ENCODE results near the gene SPRED3. TPM values are rescaled to one million over a fixed set of nuclear protein-coding genes. Genes with fewer than 3 reads are reported as not detected.

The SPRED3 gene
- total RNA-seq, 1 experiment from 2014 or later = 5.6 TPM

DNA sequence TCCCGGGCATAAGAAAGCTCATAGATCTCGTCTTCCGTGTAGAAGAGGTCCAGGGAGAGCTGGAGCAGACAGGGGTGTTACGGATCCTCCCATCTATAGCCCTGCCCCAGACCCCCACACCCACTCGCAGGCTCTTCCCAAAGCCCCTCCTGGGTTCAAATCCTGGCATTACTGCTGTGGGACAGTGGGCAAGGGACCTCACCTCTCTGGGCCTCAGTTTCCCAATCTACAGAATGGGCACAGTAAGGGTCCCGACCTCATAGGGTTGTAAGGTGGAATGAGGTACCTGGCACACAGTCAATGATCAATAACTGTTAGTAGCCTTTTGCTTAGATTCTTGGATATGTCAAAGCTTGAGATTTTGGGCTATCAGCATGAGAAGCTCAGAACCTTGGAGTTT, 24.9 kb downstream of the SPRED3 start:
- ChIA-PET CTCF (interaction anchor here (1.0 to 1.4 kb wide), 2 partner anchors 8 to 10 kb away, joined by 3 to 9 read pairs; partner anchors contain the start of gene FAM98C), POLR2A (interaction anchor here (1.1 kb wide), 1 partner anchor 10 kb away, joined by 3 read pairs; the partner anchor contains the start of gene FAM98C)
- no peak overlapping the region for H3K4me3 Mint-ChIP-seq (ENCODE audit: unreplicated experiment)

DNA sequence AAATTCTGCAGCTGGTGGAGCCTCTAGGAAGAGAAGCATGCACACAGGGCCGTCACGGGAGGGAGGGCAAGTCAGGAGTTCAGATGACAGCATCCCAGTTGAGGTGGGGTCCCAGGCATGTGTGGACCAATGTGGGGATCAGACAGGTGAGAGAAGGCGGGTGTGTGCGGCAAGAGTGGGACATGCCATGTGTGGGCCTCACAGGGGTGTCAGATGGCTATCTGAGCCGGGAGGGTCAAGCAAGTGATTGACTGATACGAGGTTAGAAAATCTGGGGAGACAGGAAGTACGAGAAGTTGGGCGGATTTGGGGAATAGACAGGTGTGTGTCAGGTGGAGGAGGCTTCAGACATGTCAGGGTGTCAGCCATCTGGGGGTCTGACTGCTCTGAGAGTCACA, 28.6 kb downstream of the SPRED3 start:
- intact Hi-C loops (cut with micrococcal nuclease) = no loop called here
- H3K27me3 Mint-ChIP-seq (ENCODE audit: insufficient read depth, unreplicated experiment) = peaks cover 35% of the 10 kb centered on the region
- no peak overlapping the region for H3K27ac Mint-ChIP-seq (ENCODE audit: low read depth, unreplicated experiment)
- no peaks in the 10 kb centered on the region for H3K9me3 Mint-ChIP-seq (ENCODE audit: unreplicated experiment)
- TF ChIP-seq, protein P1, sequence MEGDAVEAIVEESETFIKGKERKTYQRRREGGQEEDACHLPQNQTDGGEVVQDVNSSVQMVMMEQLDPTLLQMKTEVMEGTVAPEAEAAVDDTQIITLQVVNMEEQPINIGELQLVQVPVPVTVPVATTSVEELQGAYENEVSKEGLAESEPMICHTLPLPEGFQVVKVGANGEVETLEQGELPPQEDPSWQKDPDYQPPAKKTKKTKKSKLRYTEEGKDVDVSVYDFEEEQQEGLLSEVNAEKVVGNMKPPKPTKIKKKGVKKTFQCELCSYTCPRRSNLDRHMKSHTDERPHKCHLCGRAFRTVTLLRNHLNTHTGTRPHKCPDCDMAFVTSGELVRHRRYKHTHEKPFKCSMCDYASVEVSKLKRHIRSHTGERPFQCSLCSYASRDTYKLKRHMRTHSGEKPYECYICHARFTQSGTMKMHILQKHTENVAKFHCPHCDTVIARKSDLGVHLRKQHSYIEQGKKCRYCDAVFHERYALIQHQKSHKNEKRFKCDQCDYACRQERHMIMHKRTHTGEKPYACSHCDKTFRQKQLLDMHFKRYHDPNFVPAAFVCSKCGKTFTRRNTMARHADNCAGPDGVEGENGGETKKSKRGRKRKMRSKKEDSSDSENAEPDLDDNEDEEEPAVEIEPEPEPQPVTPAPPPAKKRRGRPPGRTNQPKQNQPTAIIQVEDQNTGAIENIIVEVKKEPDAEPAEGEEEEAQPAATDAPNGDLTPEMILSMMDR (IDR thresholded peaks at IDR 0.05; ENCODE audit: unreplicated experiment) = no peak
- peaks cover 10% of the 10 kb centered on the region for H3K4me1 Mint-ChIP-seq (ENCODE audit: insufficient read depth, unreplicated experiment)
- no peak overlapping the region for H3K4me3 Mint-ChIP-seq (ENCODE audit: unreplicated experiment)
- no peak for DNase-seq (ENCODE audit: unreplicated experiment)
- ChIA-PET POLR2A (no interaction called here), CTCF (interaction anchor here (0.9 kb wide), 1 partner anchor 14 kb away, joined by 5 read pairs; the partner anchor contains the start of gene FAM98C)
- no peaks in the 10 kb centered on the region for H3K36me3 Mint-ChIP-seq (ENCODE audit: insufficient read depth, unreplicated experiment)
- no TSS peak for BruUV-seq (replicated peaks)

More for the DNA sequence above, 24.9 kb downstream of the SPRED3 start:
- Mint-ChIP-seq H3K4me1 (ENCODE audit: insufficient read depth, unreplicated experiment) (peaks cover 20% of the 10 kb centered on the region), H3K27ac (ENCODE audit: low read depth, unreplicated experiment) (no peak overlapping the region), H3K27me3 (ENCODE audit: insufficient read depth, unreplicated experiment) (peaks cover 18% of the 10 kb centered on the region), H3K9me3 (ENCODE audit: unreplicated experiment) (no peaks in the 10 kb centered on the region), H3K36me3 (ENCODE audit: insufficient read depth, unreplicated experiment) (no peaks in the 10 kb centered on the region)
- no peak for DNase-seq (ENCODE audit: unreplicated experiment)
- TF ChIP-seq, protein P1 (IDR thresholded peaks at IDR 0.05; ENCODE audit: unreplicated experiment) = no peak
- BruUV-seq (replicated peaks) = no TSS peak
- intact Hi-C loops (cut with micrococcal nuclease) = no loop called here

DNA sequence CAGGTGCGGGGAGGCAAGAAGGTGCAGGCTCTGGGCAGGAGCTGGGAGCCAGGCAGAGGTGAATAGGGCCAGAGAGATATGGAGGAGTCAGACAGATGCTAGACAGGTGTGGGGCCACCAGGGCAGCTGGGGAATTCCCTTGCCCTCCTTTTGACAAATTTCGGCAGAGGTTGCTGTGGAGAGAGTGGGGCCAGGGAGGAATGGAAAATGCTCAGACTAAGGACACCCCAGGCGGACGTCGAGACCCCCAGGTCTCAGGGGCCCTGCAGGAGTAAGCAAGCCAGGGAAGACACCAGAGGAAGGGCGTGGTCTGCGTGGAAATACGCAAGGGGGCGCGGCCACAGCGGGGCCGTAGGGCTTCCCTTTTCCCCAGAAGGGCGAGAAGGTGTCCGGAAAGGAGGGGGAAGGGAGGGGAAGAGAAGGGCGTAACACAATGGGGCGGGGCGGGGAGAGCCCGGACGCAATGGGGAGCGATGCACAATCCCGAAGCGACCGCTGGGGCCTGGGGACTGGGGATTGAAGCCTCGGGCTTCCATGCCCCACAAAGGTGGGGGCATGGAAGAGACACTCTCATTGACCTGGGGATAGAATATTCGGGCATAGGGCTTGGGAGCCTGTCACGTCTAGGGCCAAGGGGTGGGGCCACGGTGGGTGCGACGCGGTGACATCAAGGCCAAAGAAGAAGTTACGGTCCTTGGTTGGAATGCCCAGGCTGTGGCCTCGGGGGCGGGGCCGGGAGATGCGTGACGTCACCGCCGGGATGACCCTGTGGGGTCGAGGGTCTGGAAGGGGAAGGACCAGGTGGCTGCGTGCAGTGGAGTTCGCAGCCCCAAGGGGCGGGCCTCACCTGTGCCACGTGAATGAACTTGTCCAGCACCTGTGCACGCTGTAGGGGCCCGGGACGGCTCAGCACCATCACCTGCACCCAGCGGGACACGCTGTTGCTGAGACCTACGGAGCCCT, 29.3 kb downstream of the SPRED3 start:
- peaks cover 35% of the 10 kb centered on the region for H3K27me3 Mint-ChIP-seq (ENCODE audit: insufficient read depth, unreplicated experiment)
- no peaks in the 10 kb centered on the region for H3K9me3 Mint-ChIP-seq (ENCODE audit: unreplicated experiment)
- no peaks in the 10 kb centered on the region for H3K36me3 Mint-ChIP-seq (ENCODE audit: insufficient read depth, unreplicated experiment)
- H3K4me1 Mint-ChIP-seq (ENCODE audit: insufficient read depth, unreplicated experiment) = peaks cover 10% of the 10 kb centered on the region
- no peak overlapping the region for H3K27ac Mint-ChIP-seq (ENCODE audit: low read depth, unreplicated experiment)
- no TSS peak for BruUV-seq (replicated peaks)
- POLR2A ChIA-PET = no interaction called here
- peak overlapping the region; percentile 42 for H3K4me3 Mint-ChIP-seq (ENCODE audit: unreplicated experiment)
- CTCF ChIA-PET = interaction anchor here (0.5 kb wide), 1 partner anchor 923 kb away, joined by 3 read pairs; no protein-coding TSS in a partner anchor
- intact Hi-C loops (cut with micrococcal nuclease) = no loop called here
- DNase-seq (ENCODE audit: unreplicated experiment) = peak; percentile 45
- TF ChIP-seq, protein P1 (IDR thresholded peaks at IDR 0.05; ENCODE audit: unreplicated experiment) = no peak

DNA sequence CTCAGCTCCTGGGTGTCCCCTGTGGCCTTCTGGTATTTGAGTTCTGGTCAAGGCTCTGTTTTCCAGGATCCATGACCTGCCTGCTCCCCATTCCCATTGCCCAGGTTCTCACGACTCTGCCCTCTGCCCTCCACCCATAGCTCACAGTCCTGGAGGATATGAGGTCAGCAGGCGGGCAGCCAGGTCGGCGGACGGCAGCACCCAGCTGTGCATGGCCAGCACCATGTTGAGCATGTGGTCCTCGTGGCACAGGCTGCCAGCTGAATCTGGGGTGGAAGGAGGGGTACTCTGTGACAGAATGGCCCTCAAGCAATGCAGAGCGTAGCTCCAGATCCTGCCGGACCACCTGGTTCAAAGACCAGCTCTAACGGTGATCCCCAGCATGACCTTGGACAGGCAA, 32.4 kb downstream of the SPRED3 start:
- intact Hi-C loops (cut with micrococcal nuclease) = no loop called here
- CTCF ChIA-PET = interaction anchor here (1.0 kb wide), 1 partner anchor 18 kb away, joined by 3 read pairs; the partner anchor contains the start of gene FAM98C
- BruUV-seq (replicated peaks) = no TSS peak
- no peak overlapping the region for H3K27ac Mint-ChIP-seq (ENCODE audit: low read depth, unreplicated experiment)
- no peaks in the 10 kb centered on the region for H3K36me3 Mint-ChIP-seq (ENCODE audit: insufficient read depth, unreplicated experiment)
- no peak for DNase-seq (ENCODE audit: unreplicated experiment)
- H3K4me3 Mint-ChIP-seq (ENCODE audit: unreplicated experiment) = no peak overlapping the region
- peaks cover 35% of the 10 kb centered on the region for H3K27me3 Mint-ChIP-seq (ENCODE audit: insufficient read depth, unreplicated experiment)
- POLR2A ChIA-PET = no interaction called here
- peaks cover 10% of the 10 kb centered on the region for H3K4me1 Mint-ChIP-seq (ENCODE audit: insufficient read depth, unreplicated experiment)
- TF ChIP-seq, protein P1 (IDR thresholded peaks at IDR 0.05; ENCODE audit: unreplicated experiment) = no peak
- no peaks in the 10 kb centered on the region for H3K9me3 Mint-ChIP-seq (ENCODE audit: unreplicated experiment)

Measured in MCF 10A (cell line).